Measurements from ENCODE around the gene KLHL15. TPM values are rescaled to one million over a fixed set of nuclear protein-coding genes. Genes with fewer than 3 reads are reported as not detected.
"Not testable (repeated sequence)": the region's sequence is repeated elsewhere in the genome, so short reads cannot be mapped to it uniquely, and the experiment has no call there.

Gene KLHL15
- total and polyA plus RNA-seq, 9 donors, result 3.7 to 19.2 (median 12.6) TPM

- H3K4me3 ChIP-seq, result peak within 1 kb of the TSS; percentile 95
- H3K27me3 ChIP-seq, result no peaks in the 10 kb centered on the region
- H3K27ac ChIP-seq, result peak within 1 kb of the TSS; percentile 50 to 91
- intact Hi-C loops (cut with DNase I), result loop anchor here in 2 of 4 donors (5.0 to 10.0 kb wide), 3 partner anchors 90 to 147 kb away; partner anchors contain the start of genes ZFX (in 2 of the 2), APOO (in 1 of the 2) and CXorf58 (in 1 of the 2)
- no peaks in the 10 kb centered on the region for H3K36me3 ChIP-seq
- DNase-seq, result peak; percentile 89 to 93 (median 92)
- no peaks in the 10 kb centered on the region for H3K9me3 ChIP-seq
- TF ChIP-seq POLR2A (IDR thresholded peaks at IDR 0.05) (peak; percentile 41), EP300 (IDR thresholded peaks at IDR 0.05) (peak; percentile 73), CTCF (IDR thresholded peaks at IDR 0.05) (peak; percentile 62 to 85 (median 63))
- no peaks in the 10 kb centered on the region for H3K4me1 ChIP-seq (ENCODE audit: insufficient read depth)
- WGBS, 3 donors, result 1 to 5% (median 4%) methylated on average over 55 to 57 of the region's 57 CpGs
Observed at GRCh38 chrX:24054182-24055042, 27.4 kb upstream of the KLHL15 start, which contains the start of gene EIF2S3. Gene EIF2S3, plus strand, starts transcription at chrX:24054956. Its CDS starts 13 bp downstream, at chrX:24054969.

GRCh38 chrX:24050522-24051318 is 23.7 kb upstream of the KLHL15 start:
- not testable (repeated sequence) for H3K27ac ChIP-seq; DNase-seq; H3K4me1 ChIP-seq (ENCODE audit: insufficient read depth); H3K27me3 ChIP-seq; H3K9me3 ChIP-seq; H3K36me3 ChIP-seq; H3K4me3 ChIP-seq
- intact Hi-C loops (cut with DNase I), result loop anchor here in 2 of 4 donors (5.0 to 10.0 kb wide), 2 partner anchors 94 to 143 kb away; partner anchors contain the start of genes APOO (in 1 of the 2), CXorf58 (in 1 of the 2) and ZFX (in 1 of the 2)
- WGBS, 3 donors, result 75 to 79% (median 78%) methylated on average over 26 of the region's 26 CpGs

- 88 to 92% (median 91%) methylated on average over 8 to 24 of the region's 24 CpGs for WGBS, 3 donors
- H3K27me3 ChIP-seq; DNase-seq; H3K27ac ChIP-seq; H3K36me3 ChIP-seq; H3K9me3 ChIP-seq; H3K4me1 ChIP-seq (ENCODE audit: insufficient read depth); H3K4me3 ChIP-seq: not testable (repeated sequence)
- intact Hi-C loops (cut with DNase I), result loop anchor here in 2 of 4 donors (5.0 to 10.0 kb wide), 2 partner anchors 95 to 142 kb away; partner anchors contain the start of genes APOO (in 1 of the 2), CXorf58 (in 1 of the 2) and ZFX (in 1 of the 2)
Observed at GRCh38 chrX:24049643-24050042, 22.7 kb upstream of the KLHL15 start.

GRCh38 chrX:24046060-24046459 is 19.1 kb upstream of the KLHL15 start:
- H3K4me1 ChIP-seq (ENCODE audit: insufficient read depth); intact Hi-C loops (cut with DNase I); H3K36me3 ChIP-seq; DNase-seq; H3K27me3 ChIP-seq; H3K4me3 ChIP-seq; H3K27ac ChIP-seq; H3K9me3 ChIP-seq: not testable (repeated sequence)

- intact Hi-C loops (cut with DNase I), result no loop called here
- no peaks in the 10 kb centered on the region for H3K27me3 ChIP-seq
- no peak overlapping the region for H3K4me3 ChIP-seq
- DNase-seq, result no peak
- no peaks in the 10 kb centered on the region for H3K4me1 ChIP-seq (ENCODE audit: insufficient read depth)
- no peak overlapping the region for H3K27ac ChIP-seq
- no peaks in the 10 kb centered on the region for H3K36me3 ChIP-seq
- no peaks in the 10 kb centered on the region for H3K9me3 ChIP-seq
- no peak for TF ChIP-seq EP300 (IDR thresholded peaks at IDR 0.05)
- WGBS, 3 donors, result 67 to 81% (median 69%) methylated on average over 4 of the region's 4 CpGs
Observed at GRCh38 chrX:24037729-24038128, 10.7 kb upstream of the KLHL15 start.

- Histone ChIP-seq H3K9me3 (no peaks in the 10 kb centered on the region), H3K27ac (no peak overlapping the region), H3K4me3 (no peak overlapping the region), H3K27me3 (no peaks in the 10 kb centered on the region), H3K4me1 (ENCODE audit: insufficient read depth) (no peaks in the 10 kb centered on the region), H3K36me3 (no peaks in the 10 kb centered on the region)
- 60 to 64% (median 62%) methylated on average over 5 of the region's 5 CpGs for WGBS, 3 donors
- no peak for TF ChIP-seq EP300 (IDR thresholded peaks at IDR 0.05)
- no peak for TF ChIP-seq CTCF (IDR thresholded peaks at IDR 0.05)
- TF ChIP-seq POLR2A (IDR thresholded peaks at IDR 0.05), result no peak
- intact Hi-C loops (cut with DNase I), result no loop called here
- no peak for DNase-seq
Observed at GRCh38 chrX:24034485-24034884, 7.5 kb upstream of the KLHL15 start.
